K562 (cell line): ENCODE results near the gene COX4I2. TPM values are rescaled to one million over a fixed set of nuclear protein-coding genes. Genes with fewer than 3 reads are reported as not detected.
A peak's percentile ranks its signal among the peaks of the same experiment; 100 is the strongest.

Experiments used
- ADNP ChIP-seq: fragments of 200-800 bp; sonication (Bioruptor generic); IDR thresholded peaks from 2 replicates; pipeline ENCODE4 v1.6.1; 2016; ENCODE audit warnings: missing genetic modification characterization, missing compliant biosample characterization
- BCOR ChIP-seq: fragments of 450-650 bp; IDR thresholded peaks from 2 replicates; pipeline ENCODE4 v1.6.1; 2016
- BHLHE40 ChIP-seq: IDR thresholded peaks from 2 replicates; pipeline ENCODE4 v1.6.1; 2011; ENCODE audit warnings: low read length, improper control_type of control experiment
- CAMTA2 ChIP-seq: fragments of 250-450 bp; sonication (Bioruptor Pico); conservative IDR thresholded peaks from 2 replicates; pipeline ENCODE4 v1.5.1; 2022
- CBFA2T3 ChIP-seq: fragments of 450-650 bp; IDR thresholded peaks from 2 replicates; pipeline ENCODE4 v1.6.1; 2017
- DIDO1 ChIP-seq: fragments of 450-650 bp; IDR thresholded peaks from 2 replicates; pipeline ENCODE4 v1.6.1; 2016; ENCODE audit warnings: low read depth, missing biosample characterization, missing genetic modification characterization
- DPF2 ChIP-seq: fragments of 450-650 bp; IDR thresholded peaks from 2 replicates; pipeline ENCODE4 v1.6.1; 2016
- FOXA1 ChIP-seq: fragments of 450-650 bp; IDR thresholded peaks from 2 replicates; pipeline ENCODE4 v1.6.1; 2016; ENCODE audit warnings: mild to moderate bottlenecking, borderline replicate concordance
- FOXM1 ChIP-seq, 2 experiments: fragments of 450-650 bp in 1 of 2; sonication (generic) in 1 of 2; formaldehyde crosslinking in 1 of 2; IDR thresholded peaks; 2 replicates each; pipeline versions ENCODE4 v1.6.1 to v1.9.0; 2017 to 2022; ENCODE audit warnings: low read depth in 2 of 2, mild to moderate bottlenecking in 2 of 2, missing genetic modification reagents in 1 of 2, moderate library complexity in 1 of 2
- GATAD2A ChIP-seq: fragments of 450-650 bp; IDR thresholded peaks from 2 replicates; pipeline ENCODE4 v1.6.1; 2017
- GTF2E2 ChIP-seq: fragments of 200-800 bp; sonication (Bioruptor generic); IDR thresholded peaks from 2 replicates; pipeline ENCODE4 v1.6.1; 2016; ENCODE audit warnings: missing genetic modification characterization, missing compliant biosample characterization
- HDAC1 ChIP-seq, 2 experiments: fragments of 450-650 bp; IDR thresholded peaks; 2 replicates each; pipeline ENCODE4 v1.6.1; 2016 to 2017; ENCODE audit warnings: inconsistent platforms in 1 of 2, mild to moderate bottlenecking in 1 of 2, moderate library complexity in 1 of 2
- PRDM10 ChIP-seq: fragments of 450-650 bp; IDR thresholded peaks from 2 replicates; pipeline ENCODE4 v1.6.1; 2018; ENCODE audit not compliant: partially characterized antibody
- PTBP1 ChIP-seq: fragments of 200-400 bp; formaldehyde crosslinking; IDR thresholded peaks from 2 replicates; pipeline ENCODE4 v1.6.1; 2017; ENCODE audit warnings: low read depth, low read length
- PURB ChIP-seq: sonication (generic); formaldehyde crosslinking; IDR thresholded peaks from 2 replicates; pipeline ENCODE4 v1.9.0; 2021; ENCODE audit warnings: low read depth, mild to moderate bottlenecking, missing genetic modification reagents
- RAD51 ChIP-seq: fragments of 450-650 bp; IDR thresholded peaks from 2 replicates; pipeline ENCODE4 v1.7.1; 2016; ENCODE audit warnings: low read depth, mild to moderate bottlenecking, borderline replicate concordance
- SMARCE1 ChIP-seq: fragments of 450-650 bp; IDR thresholded peaks from 2 replicates; pipeline ENCODE4 v1.7.1; 2016; ENCODE audit warnings: mild to moderate bottlenecking
- ZBTB1 ChIP-seq: sonication (generic); formaldehyde crosslinking; IDR thresholded peaks from 2 replicates; pipeline ENCODE4 v1.8.1; 2023; ENCODE audit warnings: missing genetic modification reagents, low read depth, mild to moderate bottlenecking, borderline replicate concordance
- ZFX ChIP-seq: sonication (generic); formaldehyde crosslinking; IDR thresholded peaks from 2 replicates; pipeline ENCODE4 v1.8.0; 2022; ENCODE audit warnings: mild to moderate bottlenecking, missing genetic modification reagents, moderate library complexity
- ZNF584 ChIP-seq: fragments of 200-800 bp; sonication (Bioruptor generic); IDR thresholded peaks from 2 replicates; pipeline ENCODE4 v1.6.1; 2016; ENCODE audit warnings: low read depth, mild to moderate bottlenecking, missing genetic modification characterization, missing compliant biosample characterization
- ZNF707 ChIP-seq: fragments of 250-450 bp; sonication (Bioruptor Pico); conservative IDR thresholded peaks from 2 replicates; pipeline ENCODE4 v1.8.0; 2022; ENCODE audit warnings: inconsistent platforms, mild to moderate bottlenecking, moderate library complexity
- polyA plus RNA-seq, 8 experiments: library from polyadenylated mRNA; depleted of rRNA in 4 of 8; stranded (reverse) in 5 of 8; unstranded in 3 of 8; fragments of >200 nt; fragmentation: Nextera tagmentation in 2 of 8; fragmentation: Illumina TruSeq in 1 of 8; extraction: Ambion mirVana in 2 of 8; extraction: Trizol in 1 of 8; gene quantifications; 2 replicates each; pipeline versions ENCODE4 v1.2.1 to v1.2.3, GENCODE V29; 2011 to 2014; ENCODE audit warnings: inconsistent platforms in 1 of 8, missing spikeins in 1 of 8
- total RNA-seq, 7 experiments: library from RNA; depleted of rRNA in 6 of 7; stranded (reverse); fragments of >200 nt in 6 of 7; fragmentation: Illumina TruSeq in 2 of 7; extraction: Trizol in 2 of 7; gene quantifications; 2 replicates each; pipeline versions ENCODE4 v1.2.1 to v1.2.3, GENCODE V29; 2011 to 2021; ENCODE audit warnings: low replicate concordance in 1 of 7
- TF ChIP-seq, protein P1 (sequence below), 3 experiments: fragments of 200-800 bp in 1 of 3; fragments of 250-450 bp in 1 of 3; fragments of 450-650 bp in 1 of 3; sonication (Bioruptor Pico) in 1 of 3; sonication (Bioruptor generic) in 1 of 3; formaldehyde crosslinking in 1 of 3; IDR thresholded peaks; 2 replicates each; pipeline versions ENCODE4 v1.6.1 to v1.8.0; 2016 to 2022; ENCODE audit warnings: mild to moderate bottlenecking in 2 of 3, missing genetic modification characterization in 2 of 3, missing compliant biosample characterization in 1 of 3, moderate library complexity in 1 of 3

The COX4I2 gene
- total and polyA plus RNA-seq, 9 of the 15 experiments (the other 6 are each of a cell fraction or from before 2014, with no cell fraction given), result not detected

GRCh38 chr20:31595654-31596411 is 41.9 kb upstream of the COX4I2 start (continued):
- peak; percentile 6 to 55; a peak in 2 of 4 replicates for TF ChIP-seq HDAC1 (IDR thresholded peaks at IDR 0.05)
- no peak for TF ChIP-seq ZNF584 (CRISPR knock-in tag)
- peak; percentile 95 for TF ChIP-seq PRDM10
- peak; percentile 25 for TF ChIP-seq ZFX (CRISPR knock-in tag)
- 0 out of 2 replicates have a peak, but pooled peaks have one; percentile 1 for TF ChIP-seq FOXM1 (IDR thresholded peaks at IDR 0.05; ENCODE audit: low read depth)
- TF ChIP-seq FOXM1 (CRISPR knock-in tag; IDR thresholded peaks at IDR 0.05; ENCODE audit: low read depth), result no peak
- peak; percentile 56; the same call in 1 of the 2 replicates for TF ChIP-seq ADNP (tag)
- TF ChIP-seq GTF2E2 (tag), result no peak
- TF ChIP-seq ZBTB1 (CRISPR knock-in tag), result 0 out of 2 replicates have a peak, but pooled peaks have one; percentile 24
- peak; percentile 99 for TF ChIP-seq BCOR
- TF ChIP-seq SMARCE1, result 0 out of 2 replicates have a peak, but pooled peaks have one; percentile 22
- no peak for TF ChIP-seq PURB (CRISPR knock-in tag)
- peak; percentile 88; the same call in 1 of the 2 replicates for TF ChIP-seq PTBP1
- TF ChIP-seq, protein P1, sequence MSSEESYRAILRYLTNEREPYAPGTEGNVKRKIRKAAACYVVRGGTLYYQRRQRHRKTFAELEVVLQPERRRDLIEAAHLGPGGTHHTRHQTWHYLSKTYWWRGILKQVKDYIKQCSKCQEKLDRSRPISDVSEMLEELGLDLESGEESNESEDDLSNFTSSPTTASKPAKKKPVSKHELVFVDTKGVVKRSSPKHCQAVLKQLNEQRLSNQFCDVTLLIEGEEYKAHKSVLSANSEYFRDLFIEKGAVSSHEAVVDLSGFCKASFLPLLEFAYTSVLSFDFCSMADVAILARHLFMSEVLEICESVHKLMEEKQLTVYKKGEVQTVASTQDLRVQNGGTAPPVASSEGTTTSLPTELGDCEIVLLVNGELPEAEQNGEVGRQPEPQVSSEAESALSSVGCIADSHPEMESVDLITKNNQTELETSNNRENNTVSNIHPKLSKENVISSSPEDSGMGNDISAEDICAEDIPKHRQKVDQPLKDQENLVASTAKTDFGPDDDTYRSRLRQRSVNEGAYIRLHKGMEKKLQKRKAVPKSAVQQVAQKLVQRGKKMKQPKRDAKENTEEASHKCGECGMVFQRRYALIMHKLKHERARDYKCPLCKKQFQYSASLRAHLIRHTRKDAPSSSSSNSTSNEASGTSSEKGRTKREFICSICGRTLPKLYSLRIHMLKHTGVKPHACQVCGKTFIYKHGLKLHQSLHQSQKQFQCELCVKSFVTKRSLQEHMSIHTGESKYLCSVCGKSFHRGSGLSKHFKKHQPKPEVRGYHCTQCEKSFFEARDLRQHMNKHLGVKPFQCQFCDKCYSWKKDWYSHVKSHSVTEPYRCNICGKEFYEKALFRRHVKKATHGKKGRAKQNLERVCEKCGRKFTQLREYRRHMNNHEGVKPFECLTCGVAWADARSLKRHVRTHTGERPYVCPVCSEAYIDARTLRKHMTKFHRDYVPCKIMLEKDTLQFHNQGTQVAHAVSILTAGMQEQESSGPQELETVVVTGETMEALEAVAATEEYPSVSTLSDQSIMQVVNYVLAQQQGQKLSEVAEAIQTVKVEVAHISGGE (CRISPR knock-in tag; IDR thresholded peaks at IDR 0.05), result no peak
- TF ChIP-seq DPF2, result 0 out of 2 replicates have a peak, but pooled peaks have one; percentile 30
- peak; percentile 63; the same call in 1 of the 2 replicates for TF ChIP-seq RAD51
- TF ChIP-seq ZNF707 (CRISPR knock-in tag), result no peak
- TF ChIP-seq BHLHE40, result peak; percentile 22
- TF ChIP-seq GATAD2A, result 0 out of 2 replicates have a peak, but pooled peaks have one; percentile 50
- TF ChIP-seq FOXA1, result no peak
- peak; percentile 54 for TF ChIP-seq CBFA2T3
- no peak for TF ChIP-seq CAMTA2
- TF ChIP-seq DIDO1 (tag), result no peak
